HCT116 (cell line): ENCODE measurements around the gene MEIOB.
"Not testable (repeated sequence)": the region's sequence is repeated elsewhere in the genome, so short reads cannot be mapped to it uniquely, and the experiment has no call there.

ENCODE experiments used
- CEBPB ChIP-seq: IDR thresholded peaks from 2 replicates; pipeline ENCODE4 v1.6.1; 2012; ENCODE audit warnings: low read depth
- CTCF ChIP-seq, 3 experiments: fragments of 200-600 bp in 1 of 3; sonication (generic) in 1 of 3; IDR thresholded peaks in 2 of 3; conservative IDR thresholded peaks in 1 of 3; 2 replicates each; pipeline ENCODE4 v1.5.1; 2012 to 2017; ENCODE audit warnings: low read depth in 2 of 3, low read length in 2 of 3, antibody characterized with exemption in 1 of 3, borderline replicate concordance in 1 of 3, control low read depth in 1 of 3, mild to moderate bottlenecking in 1 of 3, mixed read lengths in 1 of 3, mixed run types in 1 of 3, moderate library complexity in 1 of 3; ENCODE audit not compliant: insufficient read depth in 1 of 3
- MAX ChIP-seq: IDR thresholded peaks from 2 replicates; pipeline ENCODE4 v1.6.1; 2012
- POLR2A ChIP-seq: IDR thresholded peaks from 2 replicates; pipeline ENCODE4 v1.7.0; 2011; ENCODE audit warnings: borderline replicate concordance; ENCODE audit not compliant: insufficient read depth, insufficient read length; ENCODE audit errors: extremely low read depth
- RAD21 ChIP-seq: IDR thresholded peaks from 2 replicates; pipeline ENCODE4 v1.6.1; 2012; ENCODE audit warnings: low read depth, mild to moderate bottlenecking
- REST ChIP-seq: IDR thresholded peaks from 2 replicates; pipeline ENCODE4 v1.6.1; 2012; ENCODE audit warnings: low read depth
- TCF7L2 ChIP-seq: IDR thresholded peaks from 2 replicates; pipeline ENCODE4 v1.7.0; 2011; ENCODE audit warnings: borderline replicate concordance, inconsistent platforms; ENCODE audit not compliant: insufficient read depth, insufficient read length; ENCODE audit errors: extremely low read depth

- TF ChIP-seq CTCF (IDR thresholded peaks at IDR 0.05 in 2 of 3, conservative IDR thresholded peaks at IDR 0.05 in 1 of 3; ENCODE audit: borderline replicate concordance in 1 of 3, insufficient read depth in 1 of 3, low read depth in 2 of 3, low read length in 2 of 3); POLR2A; TCF7L2; REST; MAX; RAD21; CEBPB: not testable (repeated sequence)
Measured at GRCh38 chr16:1881172-1881571, 9.2 kb upstream of the MEIOB start.
